Panc1 (cell line): ENCODE data around the gene YES1.
A peak's percentile ranks its signal among the peaks of the same experiment; 100 is the strongest.

Source experiments
- POLR2AphosphoS5 ChIP-seq: IDR thresholded peaks from 2 replicates; pipeline ENCODE4 v1.6.1; 2012; ENCODE audit warnings: mild to moderate bottlenecking, low read depth, low read length, moderate library complexity
- REST ChIP-seq, 2 experiments: IDR thresholded peaks; 2 replicates each; pipeline ENCODE4 v1.6.1; 2011 to 2012; ENCODE audit warnings: low read depth in 2 of 2, control low read depth in 1 of 2, low read length in 1 of 2, mild to moderate bottlenecking in 1 of 2, moderate library complexity in 1 of 2; ENCODE audit not compliant: insufficient read depth in 1 of 2
- SIN3A ChIP-seq: IDR thresholded peaks from 2 replicates; pipeline ENCODE4 v1.6.1; 2012; ENCODE audit warnings: low read depth, mild to moderate bottlenecking, low read length, moderate library complexity, borderline replicate concordance; ENCODE audit not compliant: insufficient read depth
- TCF7L2 ChIP-seq: IDR thresholded peaks from 2 replicates; pipeline ENCODE4 v1.6.1; 2011; ENCODE audit warnings: mild to moderate bottlenecking, low read depth, low read length, inconsistent platforms
- TF ChIP-seq, protein P1 (sequence below): fragments of 450-650 bp; IDR thresholded peaks from 2 replicates; pipeline ENCODE4 v1.5.1; 2017; ENCODE audit warnings: mild to moderate bottlenecking

DNA sequence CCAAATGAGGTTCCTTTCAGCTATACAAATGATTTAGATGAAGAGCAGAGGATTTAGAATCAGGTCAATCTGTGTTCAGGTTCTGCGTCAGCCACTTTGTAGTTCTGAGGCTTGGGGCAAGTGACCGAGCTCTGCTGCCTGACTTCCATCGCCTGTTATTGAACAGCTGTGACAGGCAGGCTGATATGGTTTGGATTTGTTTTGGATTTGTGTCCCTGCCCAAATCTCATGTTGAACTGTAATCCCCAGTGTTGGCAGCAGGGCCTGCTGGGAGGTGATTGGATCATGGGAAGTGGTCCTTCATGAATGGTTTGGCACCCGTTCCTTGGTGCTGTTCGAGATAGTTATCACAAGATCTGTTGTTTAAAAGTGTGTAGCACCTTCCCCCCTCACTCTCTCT, 136.0 kb downstream of the YES1 start:
- 0 out of 2 replicates have a peak, but pooled peaks have one; percentile 23 for TF ChIP-seq POLR2AphosphoS5
- TF ChIP-seq, protein P1, sequence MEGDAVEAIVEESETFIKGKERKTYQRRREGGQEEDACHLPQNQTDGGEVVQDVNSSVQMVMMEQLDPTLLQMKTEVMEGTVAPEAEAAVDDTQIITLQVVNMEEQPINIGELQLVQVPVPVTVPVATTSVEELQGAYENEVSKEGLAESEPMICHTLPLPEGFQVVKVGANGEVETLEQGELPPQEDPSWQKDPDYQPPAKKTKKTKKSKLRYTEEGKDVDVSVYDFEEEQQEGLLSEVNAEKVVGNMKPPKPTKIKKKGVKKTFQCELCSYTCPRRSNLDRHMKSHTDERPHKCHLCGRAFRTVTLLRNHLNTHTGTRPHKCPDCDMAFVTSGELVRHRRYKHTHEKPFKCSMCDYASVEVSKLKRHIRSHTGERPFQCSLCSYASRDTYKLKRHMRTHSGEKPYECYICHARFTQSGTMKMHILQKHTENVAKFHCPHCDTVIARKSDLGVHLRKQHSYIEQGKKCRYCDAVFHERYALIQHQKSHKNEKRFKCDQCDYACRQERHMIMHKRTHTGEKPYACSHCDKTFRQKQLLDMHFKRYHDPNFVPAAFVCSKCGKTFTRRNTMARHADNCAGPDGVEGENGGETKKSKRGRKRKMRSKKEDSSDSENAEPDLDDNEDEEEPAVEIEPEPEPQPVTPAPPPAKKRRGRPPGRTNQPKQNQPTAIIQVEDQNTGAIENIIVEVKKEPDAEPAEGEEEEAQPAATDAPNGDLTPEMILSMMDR = no peak
- TF ChIP-seq REST (IDR thresholded peaks at IDR 0.05; ENCODE audit: insufficient read depth in 1 of 2, low read depth in 2 of 2, low read length in 1 of 2) = no peak
- TF ChIP-seq TCF7L2 = no peak
- no peak for TF ChIP-seq SIN3A
